DMS153 (cell line): ENCODE measurements around the gene RGS9.
"Not testable (repeated sequence)": the region's sequence is repeated elsewhere in the genome, so short reads cannot be mapped to it uniquely, and the experiment has no call there.

Experiments
- DNase-seq: peaks from one replicate; lab custom pipeline; 2025; lab: John Stamatoyannopoulos, UW

Gene RGS9

GRCh38 chr17:65115839-65116238 lies 21.3 kb upstream of the RGS9 start:
- DNase-seq = no peak

GRCh38 chr17:65116515-65116914 lies 20.7 kb upstream of the RGS9 start:
- not testable (repeated sequence) for DNase-seq

GRCh38 chr17:65117384-65118035 lies 19.7 kb upstream of the RGS9 start:
- no peak for DNase-seq

DNA sequence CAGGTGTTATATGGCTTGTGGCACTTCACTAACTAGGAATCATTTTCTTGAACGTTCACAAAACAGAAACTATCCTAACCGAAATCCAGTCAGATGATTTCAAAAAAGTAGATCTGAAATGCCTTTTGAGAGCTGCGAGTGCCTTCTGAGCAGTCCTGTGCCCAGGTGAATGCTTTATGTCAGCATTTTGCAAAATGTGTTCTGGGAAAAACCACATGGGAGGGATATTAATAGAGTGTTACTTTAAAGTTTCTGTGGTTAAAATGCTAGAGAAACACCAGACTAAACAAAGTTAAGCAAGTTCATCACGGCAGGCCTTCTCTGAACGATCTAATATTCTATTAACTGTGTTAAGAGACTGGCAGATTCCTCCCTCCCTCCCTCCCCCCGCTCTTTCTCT lies 15.8 kb upstream of the RGS9 start:
- DNase-seq = no peak

DNA sequence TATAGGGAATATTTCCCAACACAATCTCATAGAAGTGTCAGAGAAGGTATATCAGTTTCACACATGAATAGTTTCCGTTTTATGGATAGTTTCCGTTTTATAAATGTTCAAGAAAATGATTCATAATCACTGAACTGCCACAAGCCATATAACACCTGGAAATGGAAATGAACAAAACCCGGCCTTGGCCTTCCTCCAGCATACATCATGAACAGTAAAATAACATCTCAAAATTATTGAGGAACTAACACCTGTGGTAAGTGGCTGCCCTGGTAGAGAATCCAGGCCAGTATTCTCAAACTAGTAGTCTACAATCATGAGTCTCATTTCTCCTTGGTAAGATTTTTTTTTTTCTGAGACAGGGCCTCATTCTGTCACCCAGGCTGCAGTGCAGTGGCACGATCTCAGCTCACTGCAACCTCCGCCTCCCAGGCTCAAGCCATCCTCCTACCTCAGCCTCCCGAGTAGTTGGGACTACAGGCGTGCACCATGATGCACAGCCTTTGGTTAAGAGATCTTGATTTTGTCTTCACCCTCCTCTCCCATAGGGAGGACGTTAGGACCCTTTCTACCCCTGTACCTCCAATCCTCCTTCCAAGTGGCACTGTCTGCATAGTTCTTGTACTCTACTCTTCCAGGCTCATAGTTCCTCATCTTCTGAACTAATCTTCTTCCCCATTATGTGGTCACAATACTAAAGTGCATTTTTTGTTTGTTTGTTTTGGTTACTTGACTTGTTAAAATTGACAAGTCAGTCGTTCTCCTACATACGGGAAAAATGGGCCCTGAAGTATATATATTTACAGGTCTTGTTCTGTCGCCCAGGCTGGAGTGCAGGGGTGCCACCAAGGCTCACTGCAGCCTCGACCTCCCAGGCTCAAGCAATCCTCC lies 15.0 kb upstream of the RGS9 start:
- no peak for DNase-seq

DNA sequence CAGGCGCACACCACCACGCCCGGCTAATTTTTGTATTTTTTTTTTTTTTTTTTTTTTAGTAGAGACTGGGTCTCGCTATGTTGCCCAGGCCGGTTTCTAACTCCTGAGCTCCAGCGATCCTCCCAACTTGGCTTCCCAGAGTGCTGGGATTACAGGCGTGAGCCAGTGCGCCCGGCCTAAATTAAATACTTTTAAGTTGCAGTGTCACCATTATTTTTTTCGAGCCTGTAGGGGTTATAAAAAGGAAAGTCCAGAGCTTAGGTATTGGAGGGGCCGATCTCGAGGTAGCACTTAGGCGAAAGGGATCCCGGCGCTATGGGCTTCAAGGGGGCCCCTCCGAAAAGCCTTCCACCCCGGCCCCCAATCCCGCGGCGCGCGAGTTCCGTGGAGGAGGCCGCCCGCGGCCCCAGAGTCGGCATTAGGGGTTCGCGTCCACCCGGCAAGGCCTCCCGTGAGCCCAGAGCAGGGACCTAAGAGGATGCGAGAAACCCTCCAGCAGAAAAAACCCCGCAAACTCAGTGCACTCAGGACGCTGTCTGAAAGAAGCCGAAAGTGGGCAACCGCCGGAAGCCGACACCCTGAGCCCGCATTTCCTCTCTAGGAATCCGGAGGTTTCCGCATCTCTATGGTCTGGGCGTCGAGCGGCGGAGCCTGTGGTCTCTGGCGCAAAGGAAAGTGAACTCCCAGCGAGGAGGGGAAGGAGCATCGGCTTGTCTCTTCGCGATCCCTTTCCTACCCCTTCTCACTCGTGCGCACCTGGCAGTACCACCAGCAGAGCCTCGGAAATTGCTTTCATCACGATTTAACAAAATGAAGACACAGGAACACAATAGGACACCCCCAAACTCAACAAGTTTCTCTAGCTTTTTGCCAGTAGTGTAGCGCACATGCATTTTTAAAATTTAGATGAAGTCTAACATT lies 14.1 kb upstream of the RGS9 start:
- peak; percentile 75 for DNase-seq

DNA sequence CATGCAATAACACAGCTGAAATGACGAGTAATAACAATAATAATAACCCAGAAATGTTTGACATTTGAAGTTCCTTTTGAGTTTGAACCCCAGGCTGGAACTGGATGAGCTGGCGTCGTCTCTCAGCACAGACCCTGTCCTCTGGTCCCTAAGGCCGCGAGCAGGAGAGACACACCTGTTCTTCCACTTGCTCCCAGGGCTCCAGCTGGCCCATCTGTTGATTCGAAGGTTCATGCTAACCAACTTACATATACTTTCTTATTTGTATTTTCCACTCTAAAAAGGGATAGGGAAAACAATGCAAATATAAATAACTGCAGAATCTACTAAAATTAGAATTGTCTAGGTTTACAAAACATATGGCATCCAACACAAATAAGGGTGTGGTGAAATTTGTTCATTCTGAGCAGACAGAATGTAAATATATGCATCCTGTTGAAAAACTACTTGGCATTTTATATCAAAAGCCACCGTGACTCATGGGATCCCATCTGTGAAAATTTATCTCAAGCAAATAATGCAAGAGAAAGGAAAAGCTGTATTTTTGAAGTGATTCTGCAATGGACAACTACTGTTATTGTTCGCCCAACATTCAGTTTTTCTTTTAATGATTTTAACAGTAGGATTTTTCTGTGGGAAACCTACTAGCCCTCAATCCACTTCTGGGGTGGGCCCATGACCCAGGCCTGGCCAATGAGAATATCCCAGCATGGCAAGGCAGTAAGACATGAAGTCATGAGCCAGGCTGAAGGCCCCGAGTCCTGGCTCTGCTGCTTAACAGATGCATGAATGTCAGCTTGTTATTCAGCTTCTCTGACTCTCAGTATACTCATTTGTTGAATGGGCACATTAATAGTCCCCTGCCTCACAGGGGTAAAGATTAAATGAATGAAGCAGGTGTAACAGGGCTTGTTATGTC lies 13.2 kb upstream of the RGS9 start:
- no peak for DNase-seq

DNA sequence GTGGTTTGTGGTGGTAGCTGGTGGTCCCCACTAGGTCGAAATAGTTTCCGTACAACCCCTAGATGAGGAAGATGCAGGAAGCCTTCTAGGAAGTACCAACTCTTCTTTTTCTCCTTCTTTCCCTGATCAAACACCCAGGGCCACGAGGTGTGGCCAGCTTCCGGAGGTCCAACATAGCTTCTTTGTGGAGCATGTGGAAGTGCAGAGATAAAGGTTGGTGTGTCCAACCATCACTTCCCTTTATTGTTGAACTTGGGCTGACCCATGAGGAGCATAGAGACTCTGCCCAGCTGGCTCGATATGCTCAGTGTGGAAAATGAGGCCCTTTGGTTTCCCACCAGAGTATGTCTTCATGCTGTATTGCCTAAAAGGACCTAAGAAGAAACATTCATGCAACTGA lies 6.3 kb upstream of the RGS9 start:
- no peak for DNase-seq

DNA sequence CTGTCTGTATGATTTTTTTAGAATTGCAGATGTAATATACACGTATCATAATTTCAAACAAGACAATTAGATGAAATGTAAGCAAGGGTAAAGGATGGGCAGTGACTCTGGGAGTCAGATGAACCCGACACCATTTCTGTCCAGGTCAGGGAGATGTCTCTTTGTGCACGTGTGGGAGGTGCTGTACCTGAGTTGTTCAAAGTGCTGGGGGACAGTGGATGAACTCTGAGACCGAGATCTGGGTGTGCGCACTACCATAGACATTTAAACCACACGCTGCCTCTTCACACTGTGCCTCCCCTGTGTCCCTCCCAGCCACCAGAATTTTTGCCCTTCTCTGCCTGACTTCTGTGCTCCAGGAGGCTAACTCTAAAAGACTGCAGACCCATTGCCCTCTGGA lies 5.9 kb upstream of the RGS9 start:
- DNase-seq = no peak

DNA sequence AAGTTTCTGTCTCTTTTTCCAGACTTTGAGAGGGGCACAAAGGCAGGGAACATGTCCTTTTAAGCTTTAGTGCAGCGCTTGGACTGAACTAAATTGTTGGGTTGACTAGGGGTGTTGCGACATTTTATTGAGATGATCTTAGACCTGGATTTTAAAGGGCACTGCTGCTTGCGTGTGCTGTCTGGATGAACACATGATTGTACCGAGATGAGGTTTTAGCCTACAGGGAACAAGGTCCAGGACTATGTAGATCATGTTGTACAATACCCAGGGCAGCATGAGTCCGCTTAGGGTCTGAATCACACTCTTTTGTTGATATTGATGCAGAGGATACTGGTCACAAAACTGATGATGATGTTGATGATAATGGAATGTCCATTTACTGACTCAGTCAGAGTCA lies 5.2 kb upstream of the RGS9 start:
- no peak for DNase-seq

- no peak for DNase-seq
Observed at GRCh38 chr17:65134035-65134434, 3.1 kb upstream of the RGS9 start.

GRCh38 chr17:65139101-65139764 lies 2.1 kb downstream of the RGS9 start:
- DNase-seq = no peak

GRCh38 chr17:65142247-65142646 lies 5.1 kb downstream of the RGS9 start:
- DNase-seq = no peak

DNA sequence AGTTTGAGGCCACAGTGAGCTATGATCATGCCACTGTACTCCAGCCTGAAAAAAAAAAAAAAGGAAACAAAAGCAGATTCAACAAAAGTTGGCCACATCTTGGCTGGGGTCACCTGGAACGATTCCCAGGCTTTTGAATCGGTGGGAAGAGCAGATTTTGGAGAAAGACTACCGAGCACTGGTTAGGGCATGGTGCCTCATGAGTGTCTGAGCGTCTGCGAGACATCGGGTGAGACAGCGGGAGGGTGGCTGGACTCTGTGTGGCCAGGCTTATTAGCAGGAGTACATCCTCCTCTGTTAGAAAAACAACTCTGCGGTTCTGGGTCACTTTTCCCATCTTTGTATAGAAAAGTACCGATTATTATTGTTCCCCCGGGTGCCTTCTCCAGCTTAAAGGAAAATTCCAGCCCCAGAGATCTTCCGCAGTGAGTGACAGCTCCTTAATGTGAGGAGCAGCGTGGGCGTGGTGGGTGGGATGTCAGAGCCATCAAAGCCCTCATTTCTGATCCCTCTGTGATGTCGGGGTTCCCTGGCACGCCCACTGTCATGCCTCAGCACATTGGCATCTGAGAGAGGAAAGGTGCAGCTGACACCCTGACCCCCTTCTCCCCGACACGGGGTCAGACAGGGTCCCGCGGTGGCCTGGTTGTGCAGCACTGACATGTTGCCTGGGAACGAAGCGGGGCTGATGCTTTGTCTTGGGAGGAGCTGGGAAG lies 6.9 kb downstream of the RGS9 start:
- DNase-seq = no peak

DNA sequence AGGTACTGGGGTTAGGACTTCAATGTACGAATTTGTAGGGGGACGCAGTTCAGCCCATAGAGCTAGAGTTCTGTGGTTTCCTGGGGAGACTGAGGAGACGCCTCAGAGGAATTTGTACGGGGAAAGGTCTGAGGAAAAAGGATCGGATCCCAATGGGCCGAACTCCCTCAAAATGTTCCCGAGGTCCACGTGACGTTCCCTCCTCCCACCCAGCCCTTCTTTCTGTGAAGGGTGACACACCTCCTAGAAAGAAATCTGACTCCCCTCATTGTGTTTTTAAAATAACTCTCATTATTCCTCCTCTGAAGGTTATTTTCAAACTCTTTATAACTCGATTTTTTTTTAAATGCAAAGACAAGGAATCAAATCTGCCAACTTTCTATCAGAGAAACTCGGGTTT lies 8.6 kb downstream of the RGS9 start:
- no peak for DNase-seq

- no peak for DNase-seq
Observed at GRCh38 chr17:65147955-65148354, 10.8 kb downstream of the RGS9 start.

DNA sequence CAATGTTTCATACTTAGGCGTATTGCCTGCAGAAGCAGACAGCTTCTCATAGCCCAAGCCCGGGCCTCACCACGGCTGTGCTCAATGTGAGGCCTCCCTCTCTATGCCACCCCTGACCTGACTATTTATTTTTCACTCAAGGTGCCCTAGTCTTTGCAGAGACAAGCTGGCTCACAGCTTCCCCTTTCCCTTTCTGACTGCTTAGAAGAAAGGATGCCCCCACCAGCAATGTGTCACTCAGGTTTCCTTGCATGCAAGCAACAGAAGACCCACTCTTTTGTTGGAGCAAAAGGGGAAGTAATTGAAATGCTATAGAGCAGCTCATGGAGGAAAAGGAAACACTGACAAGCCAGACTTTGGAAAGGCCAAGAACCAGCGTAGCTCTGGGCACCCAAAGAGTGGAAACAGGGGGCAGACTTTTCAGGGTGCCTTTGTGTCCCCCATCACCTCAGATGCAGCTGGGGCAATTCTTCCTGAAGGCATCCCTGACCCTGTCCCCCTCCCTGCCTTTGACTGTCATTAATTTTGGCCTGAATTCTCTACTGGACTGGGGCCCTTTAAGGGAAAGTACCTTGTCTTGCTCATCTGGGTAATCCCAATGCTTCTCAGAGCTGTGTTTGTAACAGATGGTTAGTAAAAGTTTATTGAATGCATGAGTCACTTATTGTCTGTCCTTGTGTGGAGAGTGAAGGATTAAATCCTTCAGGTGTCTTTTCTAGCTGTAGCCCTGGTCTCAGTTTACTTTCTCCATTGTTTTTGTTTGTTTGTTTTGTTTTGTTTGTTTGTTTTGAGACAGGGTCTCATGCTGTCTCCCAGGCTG lies 17.8 kb downstream of the RGS9 start:
- no peak for DNase-seq

- no peak for DNase-seq
Observed at GRCh38 chr17:65155622-65156021, 18.5 kb downstream of the RGS9 start.

DNA sequence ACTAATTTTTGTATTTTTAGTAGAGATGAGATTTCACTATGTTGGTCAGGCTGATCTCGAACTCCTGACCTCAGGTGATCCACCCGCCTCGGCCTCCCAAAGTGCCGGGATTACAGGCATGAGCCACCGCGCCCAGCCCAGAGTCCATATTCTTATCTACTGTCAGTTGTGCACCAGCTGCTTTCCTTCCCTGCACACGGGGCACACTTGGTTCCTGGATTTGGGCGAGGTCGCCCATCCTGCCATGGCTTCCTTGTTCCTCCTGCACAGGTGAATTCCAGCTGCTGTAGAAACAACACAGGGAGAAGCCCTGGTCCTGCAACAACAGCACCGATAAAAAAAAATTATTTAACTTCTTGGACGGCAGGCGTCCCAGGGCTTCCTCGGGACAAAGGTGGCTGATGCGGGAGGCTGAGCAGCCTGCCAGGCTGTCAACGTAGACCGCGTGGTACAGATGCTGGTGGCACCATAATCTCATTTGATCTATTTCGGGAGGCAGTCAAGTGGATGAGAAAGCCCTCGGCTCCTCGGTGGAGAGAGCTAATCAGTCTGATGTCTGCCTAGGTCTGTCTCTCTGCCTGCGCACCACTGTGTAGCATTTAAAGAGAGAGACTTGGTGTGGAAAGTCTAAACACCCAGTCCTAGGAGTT lies 19.1 kb downstream of the RGS9 start:
- DNase-seq = no peak
